B cell (primary cell): ENCODE measurements around the gene MCTP1. TPM values are rescaled to one million over a fixed set of nuclear protein-coding genes. Genes with fewer than 3 reads are reported as not detected.

Source experiments
- ATAC-seq: fragments of 200-7000 bp; cut with Tn5 transposase; one replicate; pipeline ENCODE4 v1.10.0; 2021; ENCODE audit warnings: low read depth, mild to moderate bottlenecking, moderate number of reproducible peaks, moderate library complexity
- CTCF ChIA-PET: fragments of 350-600 bp; sonication (Branson Sonifier 250); formaldehyde crosslinking; loops from one replicate; lab custom pipeline; 2021; ENCODE audit warnings: antibody characterized with exemption, inconsistent platforms; lab: Charles Lee
- POLR2A ChIA-PET: fragments of 350-600 bp; sonication (Branson Sonifier 250); formaldehyde crosslinking; loops from one replicate; lab custom pipeline; 2021; ENCODE audit warnings: antibody characterized with exemption; lab: Charles Lee
- DNase-seq: peaks from one replicate; pipeline ENCODE4 v3.0.0; 2013
- H2AFZ ChIP-seq: 2 replicates; pipeline ENCODE4 v1.6.1; 2012; ENCODE audit warnings: mild to moderate bottlenecking, low read depth, low read length; ENCODE audit not compliant: insufficient read depth, poor library complexity, severe bottlenecking
- H3K27ac ChIP-seq, 2 donors: 1 replicate in 1 of 2; 2 replicates in 1 of 2; pipeline ENCODE4 v1.5.1; 2012 to 2013; ENCODE audit warnings: low read length in 2 of 2, mild to moderate bottlenecking in 2 of 2, moderate library complexity in 1 of 2
- H3K27me3 ChIP-seq, 4 experiments: fragments of 200-600 bp in 1 of 4; sonication (generic) in 1 of 4; replicated peaks in 1 of 4; 1 replicate in 2 of 4; 2 replicates in 2 of 4; pipeline versions ENCODE4 v1.6.1 to v1.7.0; 2013 to 2016; ENCODE audit warnings: low read length in 3 of 4, mild to moderate bottlenecking in 2 of 4, mixed read lengths in 1 of 4, moderate library complexity in 1 of 4; ENCODE audit not compliant: insufficient read depth in 4 of 4, control insufficient read depth in 3 of 4; ENCODE audit errors: control extremely low read depth in 1 of 4
- H3K36me3 ChIP-seq, 2 experiments: replicated peaks in 1 of 2; 1 replicate in 1 of 2; 2 replicates in 1 of 2; pipeline versions ENCODE4 v1.6.1 to v1.7.1; 2013; ENCODE audit warnings: low read length in 1 of 2; ENCODE audit not compliant: insufficient read depth in 2 of 2, control insufficient read depth in 1 of 2; ENCODE audit errors: control extremely low read depth in 1 of 2, extremely low read depth in 1 of 2
- H3K4me1 ChIP-seq, 2 donors: fragments of 200-600 bp in 1 of 2; sonication (generic) in 1 of 2; 1 replicate in 1 of 2; 2 replicates in 1 of 2; pipeline versions ENCODE4 v1.5.1 to v1.6.1; 2013 to 2017; ENCODE audit warnings: low read length in 2 of 2; ENCODE audit not compliant: control insufficient read depth in 2 of 2, insufficient read depth in 2 of 2
- H3K4me2 ChIP-seq: replicated peaks from 2 replicates; pipeline ENCODE3; 2012; ENCODE audit warnings: mild to moderate bottlenecking, low read depth, low read length; ENCODE audit not compliant: poor library complexity, severe bottlenecking
- H3K4me3 ChIP-seq, 5 experiments: fragments of 200-600 bp in 1 of 5; sonication (generic) in 1 of 5; 1 replicate in 3 of 5; 2 replicates in 2 of 5; pipeline versions ENCODE4 v1.5.1 to v1.7.0; 2011 to 2016; ENCODE audit warnings: low read length in 4 of 5, mild to moderate bottlenecking in 4 of 5, low read depth in 2 of 5, control low read depth in 1 of 5, moderate library complexity in 1 of 5; ENCODE audit not compliant: insufficient read depth in 1 of 5; ENCODE audit errors: control extremely low read depth in 1 of 5, extremely low read depth in 1 of 5
- H3K79me2 ChIP-seq: fragments of 200-600 bp; sonication (generic); one replicate; pipeline ENCODE4 v1.6.0; 2016; ENCODE audit warnings: low read length; ENCODE audit not compliant: control insufficient read depth, insufficient read depth
- H3K9ac ChIP-seq: fragments of 200-600 bp; sonication (generic); 2 replicates; pipeline ENCODE4 v1.6.1; 2017; ENCODE audit warnings: mild to moderate bottlenecking, low read length, moderate library complexity
- H3K9me3 ChIP-seq, 3 donors: one replicate each; pipeline versions ENCODE4 v1.6.1 to v1.7.1; 2013; ENCODE audit warnings: low read length in 2 of 3; ENCODE audit not compliant: control insufficient read depth in 2 of 3, insufficient read depth in 1 of 3; ENCODE audit errors: control extremely low read depth in 1 of 3
- H4K20me1 ChIP-seq: 2 replicates; pipeline ENCODE4 v1.6.0; 2012; ENCODE audit warnings: mild to moderate bottlenecking, low read length; ENCODE audit not compliant: insufficient read depth, control insufficient read depth, poor library complexity, severe bottlenecking
- H3K27ac Mint-ChIP-seq: one replicate; pipeline ENCODE4 v1.8.0; 2021; ENCODE audit warnings: mixed read lengths
- H3K27me3 Mint-ChIP-seq: one replicate; pipeline ENCODE4 v1.8.0; 2021; ENCODE audit warnings: mixed read lengths
- H3K4me1 Mint-ChIP-seq: one replicate; pipeline ENCODE4 v1.8.0; 2021; ENCODE audit warnings: mixed read lengths
- H3K4me3 Mint-ChIP-seq: one replicate; pipeline ENCODE4 v1.8.0; 2021; ENCODE audit warnings: mixed read lengths
- H3K9me3 Mint-ChIP-seq: one replicate; pipeline ENCODE4 v1.8.0; 2022; ENCODE audit warnings: mixed read lengths; ENCODE audit not compliant: insufficient read depth
- EZH2 ChIP-seq: IDR thresholded peaks from 2 replicates; pipeline ENCODE4 v1.6.1; 2012; ENCODE audit warnings: borderline replicate concordance, low read depth, mild to moderate bottlenecking, moderate library complexity, low read length; ENCODE audit not compliant: insufficient read depth, poor library complexity, severe bottlenecking
- WGBS: methylation state at CpG from one replicate; pipeline ENCODE4 v1.1.5; 2013; ENCODE audit warnings: missing lambda C conversion rate; ENCODE audit not compliant: insufficient coverage; 5-methylcytosine and 5-hydroxymethylcytosine counted together
- intact Hi-C: fragments of 100-400 bp; cut with micrococcal nuclease; formaldehyde crosslinking; loops from one replicate; pipeline ENCODE4 v1.10.0; 2022
- polyA plus RNA-seq: library from polyadenylated mRNA; depleted of rRNA; stranded (reverse); fragments of >200 nt; gene quantifications from 2 replicates; pipeline ENCODE4 v1.2.3, GENCODE V29; 2012
- total RNA-seq, 2 donors: library from RNA; stranded (reverse); fragments of 120-200 nt in 1 of 2; gene quantifications; 1 replicate in 1 of 2; 2 replicates in 1 of 2; pipeline versions ENCODE4 v1.2.3 to v1.2.4, GENCODE V29; 2013 to 2022
- TF ChIP-seq, protein P1 (sequence below): fragments of 200-600 bp; IDR thresholded peaks from one replicate; pipeline ENCODE4 v1.8.0; 2022; ENCODE audit warnings: antibody characterized with exemption, mild to moderate bottlenecking

MCTP1 gene
- total and polyA plus RNA-seq, 2 donors (not counting 1 experiment from before 2014, with no cell fraction given) = 0.42 to 2.5 TPM

- intact Hi-C loops = no loop called here
- no peaks in the 10 kb centered on the region for H3K79me2 ChIP-seq
These were observed 90.0 kb downstream of the MCTP1 start for GRCh38 chr5:95194856-95195255.

GRCh38 chr5:95191330-95191729 lies 93.6 kb downstream of the MCTP1 start:
- Histone ChIP-seq H3K79me2 (no peaks in the 10 kb centered on the region), H3K27me3 (no peaks in the 10 kb centered on the region), H3K4me2 (no peak overlapping the region), H3K4me3 (no peak overlapping the region), H2AFZ (no peak overlapping the region), H3K9ac (no peak overlapping the region), H3K27ac (no peak overlapping the region), H3K36me3 (no peaks in the 10 kb centered on the region), H3K4me1 (no peaks in the 10 kb centered on the region), H3K9me3 (no peaks in the 10 kb centered on the region), H4K20me1 (no peaks in the 10 kb centered on the region)
- H3K4me3 Mint-ChIP-seq = no peak overlapping the region
- ChIA-PET POLR2A (no interaction called here), CTCF (no interaction called here)
- no peaks in the 10 kb centered on the region for H3K9me3 Mint-ChIP-seq
- ATAC-seq (no peak), DNase-seq (no peak)
- no peak overlapping the region for H3K27ac Mint-ChIP-seq
- no CpG with 5 or more reads among the region's 2 CpGs for WGBS
- H3K4me1 Mint-ChIP-seq = no peaks in the 10 kb centered on the region
- no peak for TF ChIP-seq EZH2
- TF ChIP-seq, protein P1, sequence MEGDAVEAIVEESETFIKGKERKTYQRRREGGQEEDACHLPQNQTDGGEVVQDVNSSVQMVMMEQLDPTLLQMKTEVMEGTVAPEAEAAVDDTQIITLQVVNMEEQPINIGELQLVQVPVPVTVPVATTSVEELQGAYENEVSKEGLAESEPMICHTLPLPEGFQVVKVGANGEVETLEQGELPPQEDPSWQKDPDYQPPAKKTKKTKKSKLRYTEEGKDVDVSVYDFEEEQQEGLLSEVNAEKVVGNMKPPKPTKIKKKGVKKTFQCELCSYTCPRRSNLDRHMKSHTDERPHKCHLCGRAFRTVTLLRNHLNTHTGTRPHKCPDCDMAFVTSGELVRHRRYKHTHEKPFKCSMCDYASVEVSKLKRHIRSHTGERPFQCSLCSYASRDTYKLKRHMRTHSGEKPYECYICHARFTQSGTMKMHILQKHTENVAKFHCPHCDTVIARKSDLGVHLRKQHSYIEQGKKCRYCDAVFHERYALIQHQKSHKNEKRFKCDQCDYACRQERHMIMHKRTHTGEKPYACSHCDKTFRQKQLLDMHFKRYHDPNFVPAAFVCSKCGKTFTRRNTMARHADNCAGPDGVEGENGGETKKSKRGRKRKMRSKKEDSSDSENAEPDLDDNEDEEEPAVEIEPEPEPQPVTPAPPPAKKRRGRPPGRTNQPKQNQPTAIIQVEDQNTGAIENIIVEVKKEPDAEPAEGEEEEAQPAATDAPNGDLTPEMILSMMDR = no peak
- intact Hi-C loops = no loop called here
- no peaks in the 10 kb centered on the region for H3K27me3 Mint-ChIP-seq

More at GRCh38 chr5:95194856-95195255, 90.0 kb downstream of the MCTP1 start:
- H3K27ac ChIP-seq = no peak overlapping the region
- no peaks in the 10 kb centered on the region for H3K27me3 ChIP-seq
- ChIA-PET CTCF (no interaction called here), POLR2A (no interaction called here)
- no peaks in the 10 kb centered on the region for H3K4me1 ChIP-seq
- no peaks in the 10 kb centered on the region for H3K9me3 Mint-ChIP-seq
- no peak overlapping the region for H3K27ac Mint-ChIP-seq
- no peaks in the 10 kb centered on the region for H4K20me1 ChIP-seq
- H3K9ac ChIP-seq = no peak overlapping the region
- WGBS = 100% methylated on average over 2 of the region's 4 CpGs
- no peak overlapping the region for H3K4me3 ChIP-seq
- H3K4me3 Mint-ChIP-seq = no peak overlapping the region
- H3K9me3 ChIP-seq = no peaks in the 10 kb centered on the region
- no peak for DNase-seq
- no peak for TF ChIP-seq EZH2
- TF ChIP-seq, protein P1 = no peak
- no peaks in the 10 kb centered on the region for H3K27me3 Mint-ChIP-seq
- no peaks in the 10 kb centered on the region for H3K4me1 Mint-ChIP-seq
- no peak overlapping the region for H3K4me2 ChIP-seq
- no peak for ATAC-seq
- no peaks in the 10 kb centered on the region for H3K36me3 ChIP-seq
- H2AFZ ChIP-seq = no peak overlapping the region
